SW 1271 (cell line): ENCODE data around the gene GDPD4.
"Not testable (repeated sequence)": the region's sequence is repeated elsewhere in the genome, so short reads cannot be mapped to it uniquely, and the experiment has no call there.

ENCODE experiments used
- DNase-seq, 2 experiments: peaks; one replicate each; lab custom pipeline; 2025; lab: John Stamatoyannopoulos, UW

The GDPD4 gene, protein sequence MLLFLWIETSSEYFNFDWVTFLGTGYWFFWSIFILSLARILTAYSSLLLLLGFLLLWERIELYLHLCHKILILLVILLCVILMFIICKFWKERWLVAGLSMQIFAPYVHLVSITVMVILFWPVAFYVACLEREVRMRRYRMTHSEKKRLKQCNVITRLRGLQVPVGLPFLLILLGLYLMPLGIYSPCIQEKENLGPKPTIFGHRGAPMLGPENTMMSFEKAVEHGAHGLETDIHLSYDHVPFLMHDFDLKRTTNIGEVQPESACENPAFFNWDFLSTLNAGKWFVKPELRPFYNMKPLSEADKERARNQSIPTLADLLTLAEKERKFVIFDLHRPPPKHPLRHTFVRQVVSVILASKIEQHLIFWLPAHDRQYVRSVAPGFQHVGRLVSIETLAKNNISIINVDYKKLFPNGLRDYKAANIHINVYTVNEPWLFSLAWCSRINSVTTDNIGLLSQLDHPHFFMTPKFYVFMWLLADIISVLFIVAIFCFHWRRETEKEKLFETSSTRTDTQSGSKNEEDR

DNA sequence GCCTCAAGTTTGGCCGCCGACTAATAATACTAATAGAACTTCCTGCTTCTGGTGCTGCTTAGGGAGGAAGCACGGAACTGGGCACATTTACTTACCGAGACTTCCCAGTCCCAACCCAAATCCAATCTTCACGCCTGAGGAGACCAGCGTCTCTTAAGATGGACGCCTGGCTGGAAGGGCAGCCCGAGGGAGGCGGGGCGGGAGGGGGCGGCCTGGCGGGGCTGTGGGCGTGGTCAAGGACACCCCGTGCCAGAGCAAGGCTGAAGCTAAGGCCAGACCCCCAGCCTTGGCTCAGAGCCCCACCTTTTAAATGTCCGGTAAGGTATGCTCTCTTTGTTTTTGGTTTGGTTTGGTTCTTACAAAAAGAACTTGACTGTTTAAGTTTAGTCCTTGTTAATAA is at the start of gene GDPD4:
GDPD4 (minus strand) TSS at position 177 of the 400 bp plus-strand sequence. CDS start 16,549 bp downstream, outside the sequence.
- DNase-seq = no peak

DNA sequence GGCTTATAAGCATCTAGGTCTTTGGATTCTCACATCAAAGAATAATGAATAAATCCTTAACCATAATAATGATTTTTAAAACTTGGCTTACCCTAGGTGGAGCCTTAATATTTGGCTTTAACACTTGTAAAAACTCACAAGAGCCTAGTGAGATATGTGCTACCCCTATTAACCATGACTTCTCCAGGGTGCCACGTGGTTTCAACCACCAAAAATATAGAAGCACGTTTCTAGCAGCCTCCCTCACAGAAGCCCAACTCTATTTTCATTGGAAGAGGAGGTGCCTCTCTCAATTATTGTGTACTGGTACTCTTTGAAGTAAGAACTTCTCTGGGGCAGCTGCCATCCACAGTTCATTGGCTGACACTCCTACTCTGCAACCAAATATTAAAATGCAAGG is 46.5 kb upstream of the GDPD4 start:
- DNase-seq = no peak

DNA sequence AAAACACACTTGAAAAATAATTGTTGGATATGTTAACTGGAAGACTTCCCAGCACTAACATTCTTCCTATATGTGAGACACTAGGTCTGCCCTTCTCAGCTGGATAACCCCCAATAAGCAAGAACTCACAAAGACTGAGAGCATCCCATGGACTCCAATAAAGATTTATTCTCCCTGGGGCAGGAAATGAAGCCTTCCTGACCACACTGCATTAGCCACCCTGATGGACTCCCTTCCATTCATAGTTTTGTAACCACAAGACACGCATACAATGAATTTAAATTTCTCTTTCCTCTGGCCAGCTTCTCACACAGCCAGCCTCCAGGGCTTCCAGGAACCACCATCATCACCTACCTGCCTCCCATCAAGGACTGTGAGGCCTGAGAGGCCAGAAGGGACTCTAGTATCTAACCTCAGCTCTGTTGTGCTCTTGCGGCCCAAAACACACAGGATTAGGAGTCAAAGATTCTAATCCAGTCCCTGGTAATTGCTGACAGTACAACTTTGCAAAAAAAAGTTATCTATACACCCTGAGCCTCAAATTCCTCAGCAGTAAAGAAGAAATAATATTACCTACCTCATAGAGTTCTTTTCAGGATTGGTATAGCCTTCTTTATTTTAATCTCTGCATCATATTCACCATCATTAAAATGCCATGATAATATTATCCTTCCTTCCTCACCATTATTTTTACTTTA is 45.6 kb upstream of the GDPD4 start:
- DNase-seq = no peak

DNA sequence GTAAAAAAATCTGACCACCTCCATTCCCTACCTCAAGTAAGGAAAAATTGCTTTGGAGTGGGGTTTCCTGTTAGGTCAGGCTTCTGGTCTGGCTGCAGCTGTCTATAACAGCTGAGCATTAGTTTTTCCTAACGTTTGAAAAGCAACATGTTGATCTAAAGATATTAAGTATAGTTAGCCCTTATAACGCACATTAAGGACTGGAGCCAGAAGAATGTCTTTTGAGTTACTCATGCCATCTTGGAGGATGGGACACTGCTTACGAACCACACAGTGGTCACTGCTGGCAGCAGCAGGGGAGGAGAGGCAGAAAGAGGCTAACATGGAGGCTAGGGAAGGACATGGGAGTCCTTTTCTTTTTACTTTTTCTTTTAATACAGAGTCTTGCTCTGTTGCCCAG is 44.1 kb upstream of the GDPD4 start:
- no peak for DNase-seq

DNA sequence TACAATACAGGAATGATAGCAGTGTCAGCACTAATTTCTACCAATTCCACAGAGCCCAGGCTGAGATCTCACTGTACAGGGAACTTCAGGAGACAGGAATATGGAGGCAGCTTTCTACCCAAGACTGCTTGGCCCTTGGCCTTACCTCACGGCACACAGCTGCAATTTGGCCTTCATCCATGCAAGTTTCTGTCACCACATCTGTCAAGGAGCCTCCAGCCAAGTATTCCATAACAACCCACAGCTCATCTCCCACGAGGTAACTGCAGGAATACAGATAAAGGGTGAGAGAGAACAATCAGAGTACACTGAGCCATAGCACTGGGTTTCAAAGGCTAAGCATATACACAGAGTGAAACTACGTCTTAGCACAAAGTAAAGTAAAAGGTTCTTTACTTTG is 39.0 kb upstream of the GDPD4 start:
- no peak for DNase-seq

DNA sequence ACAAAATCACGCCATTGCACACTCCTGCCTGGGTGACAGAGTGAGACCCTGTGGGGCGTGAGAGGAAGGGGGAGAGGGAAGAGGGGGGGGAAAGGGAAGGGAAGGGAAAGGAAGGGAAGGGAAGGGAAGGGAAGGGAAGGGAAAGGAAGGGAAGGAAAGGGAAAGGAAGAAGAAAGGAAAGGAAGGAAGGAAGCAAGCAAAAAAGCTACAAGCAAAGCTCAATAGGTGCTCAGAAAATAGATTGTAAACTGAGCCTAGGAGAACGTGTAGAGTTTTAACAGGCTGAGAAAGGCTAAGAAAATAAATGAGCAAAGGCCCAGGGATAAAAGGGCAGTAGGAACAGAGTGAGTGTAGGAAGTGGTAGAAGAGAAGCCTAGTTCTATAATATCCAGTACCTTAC is 30.8 kb upstream of the GDPD4 start:
- peak in 1 of 2 experiments; percentile 26 for DNase-seq

DNA sequence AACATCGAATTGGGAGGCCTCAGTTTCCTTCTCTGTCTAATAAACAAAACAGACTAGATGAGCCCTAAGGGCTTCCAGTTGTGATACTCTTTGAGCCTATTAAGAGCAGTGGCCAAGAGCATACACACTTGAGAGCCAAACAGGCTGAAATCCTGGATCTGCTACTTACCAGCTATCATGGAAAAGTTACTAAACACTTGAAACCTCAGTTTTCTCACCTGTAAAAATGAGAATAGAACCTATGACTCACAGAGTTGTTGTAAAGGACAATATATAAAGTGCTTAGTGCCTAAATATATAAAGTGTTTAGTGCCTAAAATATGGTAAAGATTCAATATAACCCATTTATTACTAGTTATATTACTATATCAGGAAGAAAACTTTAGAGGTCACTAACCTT is 23.7 kb upstream of the GDPD4 start:
- DNase-seq = no peak

DNA sequence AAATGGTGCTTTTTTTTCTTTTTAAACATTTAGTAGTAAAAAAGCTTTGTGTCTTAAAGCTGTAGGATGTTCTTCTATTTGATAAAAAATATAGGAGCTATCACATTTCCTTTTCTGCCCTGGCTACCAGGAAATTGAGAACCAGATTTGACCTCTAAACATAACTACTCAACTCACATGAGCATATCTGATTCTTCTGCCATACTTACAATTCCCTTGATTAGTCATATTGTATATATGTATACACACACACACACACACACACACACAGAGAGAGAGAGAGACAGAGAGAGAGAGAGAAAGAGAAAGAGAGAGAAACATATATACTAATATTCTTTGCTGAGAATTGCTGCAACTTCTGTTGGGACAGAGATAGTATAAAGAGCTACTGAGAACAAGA is 23.0 kb upstream of the GDPD4 start:
- no peak for DNase-seq

DNA sequence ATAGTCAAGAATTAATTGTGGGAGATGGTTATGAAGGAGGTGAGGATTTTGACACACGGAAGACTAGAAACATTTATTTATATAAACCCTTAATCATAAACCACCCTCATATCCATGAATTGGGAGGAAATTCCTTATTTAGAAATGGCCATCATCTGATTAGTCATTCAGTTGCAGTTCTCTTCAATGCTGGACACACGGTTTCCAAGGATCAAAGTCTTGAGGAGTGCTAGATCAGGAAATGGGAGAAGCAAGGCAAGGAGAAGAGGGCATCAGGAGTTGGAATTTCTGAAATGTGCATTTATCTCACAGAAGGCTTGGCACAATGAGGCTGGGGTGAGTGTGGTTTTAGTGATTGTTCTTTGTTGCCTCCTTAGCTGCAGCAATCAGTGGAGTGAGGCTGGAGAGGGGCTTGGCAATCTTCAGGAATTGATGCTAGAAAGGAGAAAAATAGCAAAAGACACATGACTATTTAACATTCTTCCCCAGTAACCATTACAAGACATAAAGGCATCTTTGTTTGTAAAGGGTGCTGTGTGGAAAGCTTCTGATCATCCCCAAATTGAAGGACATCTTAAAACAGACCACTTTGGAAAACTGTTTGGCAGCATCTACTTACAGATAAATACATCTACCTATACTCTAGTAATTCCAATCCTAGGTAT is 21.6 kb upstream of the GDPD4 start:
- no peak for DNase-seq

DNA sequence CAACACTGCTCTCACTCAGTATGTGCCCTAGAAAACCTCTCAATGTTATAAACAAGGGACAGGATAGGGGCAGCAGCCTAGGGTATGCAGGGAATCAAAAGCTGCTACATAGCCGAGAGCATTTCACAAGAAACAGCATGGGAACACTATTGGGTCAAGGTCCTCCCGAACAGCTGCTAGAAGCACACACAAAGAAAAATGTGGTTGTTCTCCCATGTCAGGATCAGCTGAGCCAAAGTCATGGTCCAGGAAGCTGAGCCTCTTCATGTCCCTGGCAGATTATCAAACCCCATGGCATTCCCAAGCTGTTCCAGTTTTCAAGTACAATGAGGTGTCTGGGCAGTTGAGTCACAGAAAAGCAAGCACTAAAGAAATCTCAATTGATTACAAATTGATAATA is 21.0 kb upstream of the GDPD4 start:
- no peak for DNase-seq

DNA sequence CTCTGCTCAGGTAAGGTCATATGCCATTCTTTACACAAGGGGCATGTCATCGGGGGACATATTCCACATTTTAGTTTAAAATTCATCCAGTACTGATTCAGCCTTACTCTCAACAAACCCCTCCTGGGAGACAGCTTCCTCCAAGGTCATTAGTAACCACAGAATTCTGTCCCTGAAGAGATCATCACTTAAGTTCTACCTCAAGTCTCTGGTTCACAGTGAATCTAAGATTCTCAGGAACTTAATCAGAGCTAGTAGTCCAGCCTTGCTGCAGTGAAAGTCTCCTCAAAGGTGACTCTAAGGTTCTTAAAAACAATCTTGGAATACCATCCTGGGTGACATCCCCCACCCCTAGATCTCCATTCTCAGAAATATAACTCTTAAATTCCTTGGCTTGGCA is 18.9 kb upstream of the GDPD4 start:
- DNase-seq = no peak

DNA sequence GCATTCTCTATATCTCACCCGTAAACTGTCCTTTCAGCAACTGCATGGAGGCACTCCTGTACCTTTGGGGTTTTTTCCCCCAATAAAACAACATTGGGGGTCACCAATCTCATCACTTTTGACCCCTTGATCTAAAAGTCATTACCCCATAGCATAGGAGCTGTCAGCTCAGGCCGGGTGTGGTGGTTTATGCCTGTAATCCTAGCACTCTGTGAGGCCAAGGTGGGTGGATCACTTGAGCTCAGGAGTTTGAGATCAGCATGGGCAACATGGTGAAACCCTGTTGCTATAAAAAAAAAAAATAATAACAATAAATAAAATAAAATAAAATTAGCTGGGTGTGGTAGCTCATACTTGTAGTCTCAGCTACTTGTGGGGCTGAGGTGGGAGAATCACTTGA is 17.1 kb upstream of the GDPD4 start:
- no peak for DNase-seq

DNA sequence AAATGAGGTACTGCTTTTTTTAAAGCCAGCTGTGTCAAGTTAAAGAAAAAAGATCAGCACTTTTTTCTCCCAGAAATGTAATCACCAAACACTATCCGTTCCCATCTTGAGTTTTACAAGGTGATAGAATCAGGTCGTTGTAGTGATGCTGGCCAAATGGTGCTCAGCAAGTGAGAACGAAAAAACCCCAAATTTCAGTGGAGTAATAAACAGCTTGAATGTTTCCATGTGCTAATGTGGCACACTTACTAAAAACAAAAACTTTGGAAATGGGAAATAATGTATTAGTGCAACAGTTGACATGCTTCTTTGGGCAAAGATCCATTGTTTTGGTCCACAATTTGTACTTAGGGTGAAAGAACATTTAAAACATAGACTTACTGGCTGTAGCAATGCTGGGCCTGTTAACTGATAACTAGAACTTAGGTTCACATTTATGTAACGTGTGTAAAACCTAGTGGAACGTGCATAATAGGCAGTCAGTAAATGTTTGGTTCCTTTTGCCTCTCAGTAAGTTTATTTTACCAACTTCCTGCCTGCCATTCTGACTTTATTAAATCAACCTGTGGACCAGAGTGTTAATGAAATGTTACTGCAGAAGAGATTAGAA is 15.4 kb upstream of the GDPD4 start:
- no peak for DNase-seq

DNA sequence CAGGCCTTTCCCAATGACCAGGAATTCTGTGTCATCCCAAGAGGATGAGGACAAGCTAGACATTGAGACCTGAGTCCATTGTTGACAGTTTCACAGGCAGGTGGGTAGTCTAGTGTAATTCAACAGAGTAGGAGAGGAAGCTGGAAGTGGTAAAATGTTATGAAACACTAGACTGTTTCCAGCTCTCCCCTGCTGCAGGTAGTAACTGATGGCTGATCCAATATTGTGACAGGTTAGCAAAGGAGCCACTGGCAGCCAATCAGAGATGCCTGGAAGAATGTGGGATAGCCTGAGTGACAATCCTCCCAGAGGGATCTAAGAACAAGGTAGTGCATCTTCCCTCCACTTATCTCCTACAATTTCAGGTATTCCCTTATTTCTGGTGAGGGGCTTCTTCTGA is 10.6 kb upstream of the GDPD4 start:
- DNase-seq = no peak

DNA sequence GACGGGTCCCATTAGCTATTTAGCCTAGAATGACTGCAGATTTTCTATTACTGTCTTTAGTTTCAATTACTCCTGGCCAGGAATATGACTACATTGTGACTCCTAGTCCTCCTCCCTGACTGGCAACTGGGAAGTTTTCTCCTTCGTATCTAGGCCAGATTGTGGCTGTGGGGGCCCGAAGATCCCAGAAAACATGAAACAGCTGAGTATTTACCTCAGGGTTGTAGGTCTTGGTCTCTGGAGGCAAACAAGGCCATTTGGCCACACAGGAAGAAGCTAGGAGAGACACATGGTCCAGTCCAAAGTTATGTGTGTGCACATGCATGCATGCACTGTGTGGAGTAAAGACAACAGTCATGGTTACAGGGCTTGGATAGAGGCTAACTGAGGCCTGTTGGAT is 10.2 kb upstream of the GDPD4 start:
- DNase-seq = no peak

DNA sequence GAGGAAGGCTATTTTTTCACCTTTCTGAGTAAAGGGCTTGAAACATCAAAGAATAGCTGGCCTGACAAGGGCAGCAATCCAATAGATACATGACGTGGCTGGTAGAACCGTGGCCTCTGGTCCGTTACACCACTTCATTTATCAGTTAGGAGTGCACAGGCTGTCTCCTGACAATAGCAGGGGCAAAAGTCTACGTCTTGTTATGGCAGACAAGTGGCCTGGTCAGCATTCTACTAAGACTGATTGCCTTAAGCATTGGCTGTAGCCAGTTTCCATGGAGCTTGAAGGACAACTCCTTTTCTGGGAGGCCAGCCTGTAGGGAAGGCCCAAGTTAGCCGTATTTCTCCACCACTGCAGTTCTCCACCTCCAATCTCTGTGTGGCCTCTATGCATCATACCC is 9.2 kb upstream of the GDPD4 start:
- no peak for DNase-seq

DNA sequence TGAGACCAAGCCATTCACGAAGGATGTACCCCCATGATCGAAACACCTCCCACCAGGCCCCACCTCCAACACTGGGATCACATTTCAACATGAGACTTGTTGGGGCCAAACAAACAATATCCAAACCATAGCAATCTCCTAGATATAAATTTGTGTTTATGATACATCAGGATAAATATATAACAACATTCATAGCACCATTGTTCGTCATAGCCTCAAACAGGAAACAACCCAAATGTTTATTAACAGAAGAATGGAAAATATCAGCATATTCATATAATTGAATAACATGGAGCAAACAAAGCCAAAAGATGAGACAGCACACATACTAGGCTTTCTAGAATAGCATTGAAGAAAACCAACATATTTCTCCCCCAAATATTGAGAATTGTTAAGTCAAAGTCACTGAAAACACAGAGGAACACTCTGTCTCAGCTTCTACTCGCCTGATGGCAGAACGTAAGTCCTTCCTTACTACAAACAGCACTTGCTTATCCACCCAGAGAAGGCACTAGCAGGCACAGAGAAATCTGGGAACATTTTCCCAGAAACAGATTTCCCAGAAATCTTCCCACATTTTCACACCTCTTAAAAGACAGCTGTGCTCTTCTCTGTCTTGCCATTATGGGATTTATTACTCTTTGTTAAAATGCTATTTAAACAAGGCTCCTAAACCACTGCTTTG is 8.1 kb upstream of the GDPD4 start:
- DNase-seq = no peak

DNA sequence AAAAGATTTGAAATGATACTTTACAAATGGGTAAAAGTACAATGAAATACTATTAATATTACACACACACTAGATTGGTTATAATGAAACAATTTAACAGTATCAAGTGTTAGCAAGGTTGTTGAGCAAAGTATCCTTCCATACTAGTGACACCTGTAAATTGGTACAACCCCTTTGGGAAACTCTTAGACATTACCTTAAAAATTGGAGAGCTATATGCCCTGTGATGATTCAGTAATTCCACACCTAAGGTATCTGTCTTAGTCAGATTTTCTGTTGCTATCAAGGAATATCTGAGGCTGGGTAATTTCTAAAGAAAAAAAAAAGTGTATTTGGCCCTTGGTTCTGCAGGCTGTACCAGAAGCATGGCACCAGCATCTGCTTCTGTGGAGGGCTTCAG is 7.4 kb upstream of the GDPD4 start:
- DNase-seq = no peak

DNA sequence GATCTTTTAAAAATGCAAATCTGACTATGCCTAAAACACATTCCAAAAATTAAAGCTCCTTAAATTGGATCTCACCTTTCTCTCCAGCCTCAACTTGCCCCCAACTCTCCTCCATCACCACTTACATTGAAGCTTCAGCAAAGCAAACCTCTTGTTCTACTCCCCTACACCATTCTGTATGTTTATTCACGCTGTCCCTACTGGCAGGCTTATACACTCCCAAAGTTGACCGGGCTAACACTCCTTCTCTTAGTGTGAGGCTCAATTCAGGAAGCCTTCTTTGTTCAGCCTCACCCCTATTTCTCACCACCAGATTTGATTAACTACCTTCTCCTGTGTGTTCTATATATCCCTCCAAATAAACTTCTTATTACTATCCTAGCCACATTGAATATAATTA is 1.8 kb upstream of the GDPD4 start:
- no peak for DNase-seq

DNA sequence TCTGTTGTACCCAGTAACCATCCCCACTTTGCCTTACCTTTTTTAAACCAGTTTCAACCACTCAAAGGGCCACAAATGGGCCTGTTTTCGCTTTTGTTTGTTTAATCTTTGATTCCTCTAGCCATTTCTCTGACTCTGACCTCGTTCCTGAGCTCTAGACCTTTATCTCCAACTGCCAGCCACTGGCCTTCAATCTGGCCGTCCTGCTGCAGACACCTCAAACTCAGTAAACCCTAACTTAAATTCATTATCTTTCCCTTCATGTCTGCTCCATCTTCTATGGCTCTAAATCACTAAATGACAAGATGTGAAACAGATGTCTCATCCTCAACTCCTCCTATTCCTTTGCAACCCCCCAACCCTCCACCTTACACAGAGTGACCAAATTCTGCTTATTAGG is 1.3 kb upstream of the GDPD4 start:
- no peak for DNase-seq

DNA sequence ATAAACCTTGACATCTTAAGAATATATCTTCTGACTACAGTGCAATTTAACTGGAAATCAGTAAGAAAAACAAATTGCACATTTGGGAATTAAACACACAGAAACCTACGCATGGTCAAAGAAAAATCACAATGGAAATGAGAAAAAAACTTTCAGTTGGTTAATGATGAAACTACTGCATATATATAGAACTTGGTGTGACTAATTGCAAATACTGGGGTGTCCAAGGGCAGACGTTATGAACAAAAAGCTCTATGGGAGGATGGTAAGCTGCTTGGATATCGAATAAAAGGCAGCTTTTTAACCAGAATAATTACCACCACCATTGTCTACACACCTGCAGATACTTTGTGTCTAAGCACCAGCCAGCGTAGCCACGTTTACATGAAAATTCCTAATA is 791 bp downstream of the GDPD4 start:
- DNase-seq = no peak

DNA sequence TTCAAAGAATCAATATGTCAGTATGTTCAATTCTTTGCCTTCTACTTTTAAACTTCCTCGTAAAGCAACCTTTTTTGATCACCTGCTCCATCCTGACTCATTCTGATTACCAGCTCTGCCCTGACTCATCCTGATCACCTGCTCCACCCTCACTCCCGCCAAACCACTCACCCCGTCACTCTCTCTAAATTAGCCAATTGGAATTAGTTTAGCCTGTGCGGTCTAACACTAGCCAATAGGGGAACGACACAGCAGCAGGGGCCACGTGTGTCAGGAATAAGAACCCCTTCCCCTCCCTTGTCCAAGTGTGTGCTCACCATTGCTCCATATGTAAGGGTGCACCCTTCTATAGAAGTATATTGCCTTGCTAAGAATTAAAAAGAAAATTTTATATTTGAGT is 1.5 kb downstream of the GDPD4 start:
- not testable (repeated sequence) for DNase-seq
